Liver (tissue), 3 donors: ENCODE results near the gene ZNF80.

Experiments used
- FOXA1 ChIP-seq: IDR thresholded peaks from 2 replicates; pipeline ENCODE4 v1.6.1; 2016; ENCODE audit warnings: antibody characterized with exemption
- FOXA2 ChIP-seq: IDR thresholded peaks from 2 replicates; pipeline ENCODE4 v1.6.1; 2016; ENCODE audit warnings: antibody characterized with exemption
- GABPA ChIP-seq, 2 donors: IDR thresholded peaks in 1 of 2; conservative IDR thresholded peaks in 1 of 2; 2 replicates each; pipeline ENCODE4 v1.6.1; 2016; ENCODE audit warnings: antibody characterized with exemption in 2 of 2, mild to moderate bottlenecking in 1 of 2, moderate library complexity in 1 of 2
- JUND ChIP-seq, 2 donors: IDR thresholded peaks; 2 replicates each; pipeline ENCODE4 v1.6.1; 2016; ENCODE audit warnings: antibody characterized with exemption in 2 of 2
- MAX ChIP-seq: IDR thresholded peaks from 2 replicates; pipeline ENCODE4 v1.6.1; 2016; ENCODE audit warnings: antibody characterized with exemption
- RAD21 ChIP-seq, 2 donors: IDR thresholded peaks; 2 replicates each; pipeline ENCODE4 v1.6.1; 2016; ENCODE audit warnings: antibody characterized with exemption in 2 of 2, mild to moderate bottlenecking in 2 of 2
- REST ChIP-seq: IDR thresholded peaks from 2 replicates; pipeline ENCODE4 v1.6.1; 2016; ENCODE audit warnings: antibody characterized with exemption, mild to moderate bottlenecking
- TAF1 ChIP-seq: conservative IDR thresholded peaks from 2 replicates; pipeline ENCODE4 v1.6.1; 2016; ENCODE audit warnings: antibody characterized with exemption, mild to moderate bottlenecking
- YY1 ChIP-seq: IDR thresholded peaks from 2 replicates; pipeline ENCODE4 v1.6.1; 2016; ENCODE audit warnings: antibody characterized with exemption, mild to moderate bottlenecking
- TF ChIP-seq, protein P1 (sequence below): IDR thresholded peaks from 2 replicates; pipeline ENCODE4 v1.6.1; 2016; ENCODE audit warnings: antibody characterized with exemption
- TF ChIP-seq, protein P2 (sequence below): fragments of 150-350 bp; IDR thresholded peaks from 2 replicates; pipeline ENCODE4 v1.5.1; 2017; ENCODE audit warnings: improper control_type of control experiment, low read depth, low read length; ENCODE audit not compliant: missing input control
- TF ChIP-seq, protein P3 (sequence below): IDR thresholded peaks from 2 replicates; pipeline ENCODE4 v1.6.1; 2016; ENCODE audit warnings: antibody characterized with exemption
- donor health status: healthy.
- donor health status: healthy.

GRCh38 chr3:114226313-114226712 lies 11.1 kb downstream of the ZNF80 start:
- TF ChIP-seq FOXA1, result no peak
- TF ChIP-seq, protein P1, sequence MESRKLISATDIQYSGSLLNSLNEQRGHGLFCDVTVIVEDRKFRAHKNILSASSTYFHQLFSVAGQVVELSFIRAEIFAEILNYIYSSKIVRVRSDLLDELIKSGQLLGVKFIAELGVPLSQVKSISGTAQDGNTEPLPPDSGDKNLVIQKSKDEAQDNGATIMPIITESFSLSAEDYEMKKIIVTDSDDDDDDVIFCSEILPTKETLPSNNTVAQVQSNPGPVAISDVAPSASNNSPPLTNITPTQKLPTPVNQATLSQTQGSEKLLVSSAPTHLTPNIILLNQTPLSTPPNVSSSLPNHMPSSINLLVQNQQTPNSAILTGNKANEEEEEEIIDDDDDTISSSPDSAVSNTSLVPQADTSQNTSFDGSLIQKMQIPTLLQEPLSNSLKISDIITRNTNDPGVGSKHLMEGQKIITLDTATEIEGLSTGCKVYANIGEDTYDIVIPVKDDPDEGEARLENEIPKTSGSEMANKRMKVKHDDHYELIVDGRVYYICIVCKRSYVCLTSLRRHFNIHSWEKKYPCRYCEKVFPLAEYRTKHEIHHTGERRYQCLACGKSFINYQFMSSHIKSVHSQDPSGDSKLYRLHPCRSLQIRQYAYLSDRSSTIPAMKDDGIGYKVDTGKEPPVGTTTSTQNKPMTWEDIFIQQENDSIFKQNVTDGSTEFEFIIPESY, result no peak
- TF ChIP-seq MAX, result no peak
- TF ChIP-seq, protein P2, sequence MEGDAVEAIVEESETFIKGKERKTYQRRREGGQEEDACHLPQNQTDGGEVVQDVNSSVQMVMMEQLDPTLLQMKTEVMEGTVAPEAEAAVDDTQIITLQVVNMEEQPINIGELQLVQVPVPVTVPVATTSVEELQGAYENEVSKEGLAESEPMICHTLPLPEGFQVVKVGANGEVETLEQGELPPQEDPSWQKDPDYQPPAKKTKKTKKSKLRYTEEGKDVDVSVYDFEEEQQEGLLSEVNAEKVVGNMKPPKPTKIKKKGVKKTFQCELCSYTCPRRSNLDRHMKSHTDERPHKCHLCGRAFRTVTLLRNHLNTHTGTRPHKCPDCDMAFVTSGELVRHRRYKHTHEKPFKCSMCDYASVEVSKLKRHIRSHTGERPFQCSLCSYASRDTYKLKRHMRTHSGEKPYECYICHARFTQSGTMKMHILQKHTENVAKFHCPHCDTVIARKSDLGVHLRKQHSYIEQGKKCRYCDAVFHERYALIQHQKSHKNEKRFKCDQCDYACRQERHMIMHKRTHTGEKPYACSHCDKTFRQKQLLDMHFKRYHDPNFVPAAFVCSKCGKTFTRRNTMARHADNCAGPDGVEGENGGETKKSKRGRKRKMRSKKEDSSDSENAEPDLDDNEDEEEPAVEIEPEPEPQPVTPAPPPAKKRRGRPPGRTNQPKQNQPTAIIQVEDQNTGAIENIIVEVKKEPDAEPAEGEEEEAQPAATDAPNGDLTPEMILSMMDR, result no peak
- no peak for TF ChIP-seq RAD21 (IDR thresholded peaks at IDR 0.05)
- TF ChIP-seq YY1, result no peak
- no peak for TF ChIP-seq JUND (IDR thresholded peaks at IDR 0.05)
- TF ChIP-seq, protein P3, sequence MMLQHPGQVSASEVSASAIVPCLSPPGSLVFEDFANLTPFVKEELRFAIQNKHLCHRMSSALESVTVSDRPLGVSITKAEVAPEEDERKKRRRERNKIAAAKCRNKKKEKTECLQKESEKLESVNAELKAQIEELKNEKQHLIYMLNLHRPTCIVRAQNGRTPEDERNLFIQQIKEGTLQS, result no peak
- TF ChIP-seq REST, result no peak
- TF ChIP-seq FOXA2, result no peak
- no peak for TF ChIP-seq TAF1
- TF ChIP-seq GABPA (IDR thresholded peaks at IDR 0.05 in 1 of 2, conservative IDR thresholded peaks at IDR 0.05 in 1 of 2), result no peak
